ENCODE results near the gene OTOL1.
"Not testable (repeated sequence)": the region's sequence is repeated elsewhere in the genome, so short reads cannot be mapped to it uniquely, and the experiment has no call there.

OTOL1 gene

GRCh38 chr3:161496508-161496907, at the start of gene OTOL1:
OTOL1 (plus strand) TSS chr3:161496808; CDS start chr3:161496808, 0 bp downstream.
- no peak for DNase-seq

DNA sequence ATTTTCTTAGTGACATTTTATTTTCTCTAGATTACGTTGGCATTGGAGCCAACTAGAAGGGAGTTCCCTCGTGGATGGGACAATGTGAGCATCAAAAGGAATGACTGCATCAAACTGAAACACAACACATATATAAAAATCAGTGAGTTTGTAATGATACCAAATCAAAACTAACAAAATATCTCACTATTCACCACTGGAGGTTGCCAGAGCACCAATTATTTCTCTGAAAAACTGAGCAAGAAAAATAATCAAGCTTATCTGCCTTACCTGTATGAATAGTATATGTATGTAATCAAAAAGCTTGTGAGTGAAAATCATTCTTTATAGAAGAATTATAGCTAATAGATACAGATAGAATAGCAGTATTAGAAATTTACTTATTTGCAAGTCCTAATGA, 46.8 kb upstream of the OTOL1 start:
- no peak for DNase-seq

DNA sequence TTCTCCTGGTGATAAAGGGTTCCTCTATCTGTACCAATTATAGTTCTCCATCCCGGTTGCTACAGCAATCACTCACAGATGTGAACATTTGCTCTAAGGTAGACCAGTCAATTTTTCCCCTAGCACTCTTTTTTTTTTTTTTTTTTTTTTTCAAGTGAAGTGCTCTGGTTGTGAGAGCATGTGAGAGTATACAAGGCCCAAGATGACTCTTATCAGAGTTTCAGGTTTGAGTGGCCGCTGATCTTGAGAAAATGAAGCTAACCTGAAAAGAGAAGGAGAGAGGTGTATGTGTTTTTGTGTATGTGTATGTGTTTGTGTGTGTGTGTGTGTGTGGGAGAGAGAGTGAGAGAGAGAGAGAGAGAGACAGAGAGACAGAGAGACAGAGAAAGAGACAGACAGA, 44.4 kb upstream of the OTOL1 start:
- no peak for DNase-seq

DNA sequence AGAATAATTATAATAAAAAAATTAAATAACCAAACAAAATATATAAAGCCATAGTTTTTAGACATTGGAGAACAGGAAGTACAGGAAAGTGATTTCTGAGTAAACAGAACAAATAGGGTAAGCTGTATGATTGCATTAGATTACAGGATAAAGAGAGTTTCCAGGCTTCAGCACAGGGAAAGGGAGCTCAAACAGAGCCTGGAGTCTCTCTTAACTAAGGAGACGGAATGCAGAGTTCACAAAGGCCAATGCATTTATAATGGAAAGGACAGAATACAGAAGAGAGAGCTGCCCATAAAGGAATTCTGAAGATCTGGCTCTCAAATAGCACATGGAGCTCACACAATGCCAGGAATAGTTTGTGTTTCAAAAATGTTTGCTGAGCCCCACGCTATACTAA, 42.0 kb upstream of the OTOL1 start:
- DNase-seq: no peak

DNA sequence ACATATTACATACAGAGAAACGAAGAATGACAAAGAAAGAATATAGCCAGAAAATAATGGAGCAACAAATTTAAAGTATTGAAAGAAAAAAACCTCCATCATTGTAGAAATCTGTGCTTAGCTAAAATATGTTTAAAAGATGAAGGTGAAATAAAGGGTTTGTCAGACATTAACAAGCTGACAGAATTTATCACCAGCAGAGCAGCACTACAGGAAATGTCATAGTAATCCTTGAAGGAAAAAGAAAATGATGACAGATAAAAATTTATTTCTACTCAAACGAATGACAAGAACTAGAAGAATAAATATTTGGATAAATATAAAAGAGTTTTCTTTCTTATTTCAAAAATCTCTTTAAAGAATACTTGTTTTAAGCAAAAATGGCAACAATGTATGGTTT, 40.6 kb upstream of the OTOL1 start:
- no peak for DNase-seq

GRCh38 chr3:161462138-161462537, 34.5 kb upstream of the OTOL1 start:
- DNase-seq: no peak

GRCh38 chr3:161471211-161471610, 25.4 kb upstream of the OTOL1 start:
- no peak for DNase-seq

DNA sequence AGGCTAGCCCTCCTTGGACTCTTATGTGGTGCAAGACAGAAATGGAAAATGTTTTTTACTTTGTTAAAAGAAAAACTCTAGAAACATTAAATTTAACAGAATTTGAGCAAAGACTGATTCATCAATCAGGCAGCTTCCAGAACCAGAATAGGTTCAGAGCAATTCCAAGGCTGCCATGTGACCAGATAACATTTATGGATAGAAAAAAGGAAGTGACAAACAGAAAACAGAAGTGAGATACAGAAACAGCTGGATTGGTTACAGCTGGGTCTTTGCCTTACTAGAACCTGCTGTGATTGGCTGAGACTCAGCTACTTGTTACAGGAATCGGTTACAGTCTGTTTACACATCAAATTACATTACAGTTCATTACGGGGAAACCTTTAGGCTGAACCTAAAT, 22.5 kb upstream of the OTOL1 start:
- DNase-seq: no peak

DNA sequence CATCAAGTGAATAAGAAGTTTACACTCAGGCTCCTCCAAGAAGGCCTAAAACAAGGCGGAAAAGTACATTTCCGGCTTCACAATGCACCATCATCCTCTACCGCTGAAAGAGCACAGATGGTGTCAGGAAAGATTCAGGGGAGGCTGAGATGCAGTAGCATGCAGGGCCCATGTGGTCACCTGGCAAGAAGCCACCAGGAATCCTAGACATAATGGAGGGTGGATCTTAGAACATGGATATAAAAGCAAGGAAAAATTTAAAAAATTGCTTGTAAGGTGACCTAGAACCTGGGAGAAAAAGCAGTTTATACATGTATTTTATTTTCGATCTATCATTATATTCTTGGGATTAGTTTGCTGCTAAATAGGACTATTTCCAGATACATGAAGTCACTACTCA, 21.9 kb upstream of the OTOL1 start:
- DNase-seq: no peak

GRCh38 chr3:161475206-161475605, 21.4 kb upstream of the OTOL1 start:
- no peak for DNase-seq

- DNase-seq: no peak
These were observed 20.7 kb upstream of the OTOL1 start for GRCh38 chr3:161475905-161476304.

DNA sequence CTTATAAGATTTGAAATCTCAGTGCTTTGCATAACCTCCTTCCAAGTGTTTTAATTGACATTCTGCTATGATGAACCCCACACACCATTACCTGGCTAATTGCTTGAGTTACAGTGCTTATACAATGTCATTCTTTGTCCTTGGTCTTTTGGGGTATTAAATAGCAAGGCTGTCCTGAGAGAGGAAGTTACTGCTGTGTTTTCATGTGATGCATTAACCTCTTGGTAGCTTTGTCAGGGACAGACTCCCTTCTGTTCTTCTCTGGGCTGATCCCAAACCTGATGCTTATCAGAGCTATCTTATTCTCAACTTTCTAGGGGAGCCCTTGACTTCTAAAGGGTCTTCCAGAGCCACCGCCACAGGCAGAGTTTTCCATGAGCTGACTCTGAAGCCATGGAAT, 12.4 kb upstream of the OTOL1 start:
- no peak for DNase-seq

DNA sequence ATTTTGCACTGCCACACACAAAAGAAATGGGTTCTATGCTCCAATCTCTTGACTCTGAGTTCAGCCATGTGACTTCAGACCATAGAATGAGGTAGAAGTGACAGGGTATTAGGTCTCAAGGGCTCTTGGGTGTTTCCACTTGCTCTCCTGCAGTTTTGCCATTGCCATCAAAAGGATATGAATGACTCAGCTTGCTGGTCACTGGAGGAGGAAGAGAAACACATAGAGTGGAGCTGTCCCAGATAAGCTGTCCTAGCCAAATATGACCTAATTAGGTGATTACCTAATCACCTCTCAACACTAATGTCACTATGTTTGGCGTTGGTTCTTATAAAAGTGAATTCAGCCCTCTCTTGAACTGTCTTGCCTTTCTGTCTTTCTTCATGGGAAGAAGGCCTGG, 8.3 kb upstream of the OTOL1 start:
- DNase-seq: not testable (repeated sequence)

DNA sequence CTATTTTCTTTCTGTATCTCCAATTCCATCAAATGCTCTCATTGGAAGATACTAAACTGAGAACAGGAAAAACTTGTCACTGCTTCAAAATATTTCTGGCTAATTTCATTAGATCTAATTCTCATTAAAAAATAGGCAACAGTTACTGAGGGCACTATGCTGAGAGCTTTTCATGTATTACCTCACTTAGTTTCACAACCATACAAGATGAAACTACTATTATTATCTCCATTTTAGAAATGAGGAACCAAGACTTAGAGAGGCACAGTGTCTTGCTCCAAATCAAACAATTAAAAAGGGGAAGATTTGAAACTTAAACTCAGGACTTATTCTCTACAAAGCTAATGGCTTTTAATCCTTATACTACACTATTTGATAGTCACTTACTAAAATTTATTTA, 7.2 kb upstream of the OTOL1 start:
- DNase-seq: no peak

- DNase-seq: not testable (repeated sequence)
These were observed 5.8 kb upstream of the OTOL1 start for GRCh38 chr3:161490845-161491244.

DNA sequence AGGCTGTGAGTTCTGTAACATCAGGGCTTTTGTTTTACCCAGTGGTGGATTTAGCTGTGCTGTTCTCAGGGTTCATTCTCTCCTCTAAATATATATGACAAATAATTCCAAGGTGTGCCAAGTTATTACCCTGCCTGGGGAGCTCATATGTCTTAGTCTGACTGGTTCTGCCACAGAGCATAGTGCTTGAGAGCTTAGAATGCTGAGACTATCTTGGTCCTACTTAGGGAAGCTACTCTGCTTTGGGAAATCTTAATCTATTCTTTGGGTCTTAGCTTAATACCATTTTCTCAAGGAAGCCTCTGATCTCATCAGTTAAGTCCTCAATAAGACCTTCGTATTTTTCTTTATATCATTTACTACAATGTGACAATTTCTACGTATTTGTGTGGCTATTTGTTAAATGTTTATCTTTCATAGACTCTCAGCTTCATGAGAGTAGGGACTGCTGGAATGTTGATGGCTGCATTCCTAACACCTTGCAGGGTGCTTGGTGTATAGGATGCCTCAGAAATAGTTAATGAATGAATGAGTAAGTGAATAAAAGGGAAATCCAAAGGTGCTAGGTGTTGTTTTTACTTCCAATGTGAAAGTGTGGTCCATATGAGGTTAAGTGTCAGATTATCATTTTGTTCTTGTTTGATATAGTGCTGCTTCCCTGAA, 1.8 kb downstream of the OTOL1 start:
- no peak for DNase-seq

GRCh38 chr3:161500068-161500796, 3.6 kb downstream of the OTOL1 start:
- DNase-seq: no peak

DNA sequence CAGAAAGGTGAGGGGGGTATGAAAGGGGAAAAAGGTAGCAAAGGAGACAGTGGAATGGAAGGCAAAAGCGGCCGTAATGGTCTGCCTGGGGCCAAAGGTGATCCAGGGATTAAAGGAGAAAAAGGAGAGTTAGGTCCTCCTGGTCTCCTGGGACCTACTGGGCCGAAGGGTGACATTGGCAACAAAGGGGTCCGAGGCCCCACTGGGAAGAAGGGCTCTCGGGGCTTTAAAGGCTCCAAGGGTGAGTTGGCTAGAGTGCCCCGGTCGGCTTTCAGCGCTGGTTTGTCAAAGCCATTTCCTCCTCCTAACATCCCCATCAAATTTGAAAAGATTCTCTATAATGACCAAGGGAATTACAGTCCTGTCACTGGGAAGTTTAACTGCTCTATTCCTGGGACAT, 6.7 kb downstream of the OTOL1 start:
- no peak for DNase-seq

DNA sequence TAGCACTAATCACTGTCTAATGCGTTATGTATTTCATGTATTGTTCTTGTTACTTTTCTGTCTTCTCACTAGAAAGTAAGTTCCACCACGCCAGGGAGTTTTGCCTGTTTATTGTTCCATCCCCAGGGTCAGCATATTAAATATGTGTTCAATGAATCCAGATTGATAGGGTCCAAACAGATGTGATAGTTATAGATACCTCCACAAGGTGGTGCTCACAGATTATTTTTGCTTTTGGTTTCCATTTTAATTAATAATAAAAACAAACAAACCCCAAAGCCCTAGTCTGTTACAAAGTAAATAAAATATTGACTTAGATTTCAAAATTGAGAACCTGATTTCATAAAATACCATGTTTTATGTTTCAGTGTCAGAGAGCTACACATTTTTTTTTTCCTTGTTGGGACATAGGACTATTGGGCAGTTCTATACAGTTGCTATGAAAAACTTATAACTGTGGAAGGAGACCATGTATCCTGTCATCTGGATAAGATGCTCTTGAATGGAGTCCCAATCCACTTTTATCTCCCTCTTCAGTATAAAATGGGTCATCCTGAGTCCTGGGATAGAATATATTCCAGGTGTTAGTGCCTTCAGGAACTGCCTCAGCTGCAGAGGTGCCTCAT, 12.4 kb downstream of the OTOL1 start:
- peak; percentile 33 for DNase-seq

DNA sequence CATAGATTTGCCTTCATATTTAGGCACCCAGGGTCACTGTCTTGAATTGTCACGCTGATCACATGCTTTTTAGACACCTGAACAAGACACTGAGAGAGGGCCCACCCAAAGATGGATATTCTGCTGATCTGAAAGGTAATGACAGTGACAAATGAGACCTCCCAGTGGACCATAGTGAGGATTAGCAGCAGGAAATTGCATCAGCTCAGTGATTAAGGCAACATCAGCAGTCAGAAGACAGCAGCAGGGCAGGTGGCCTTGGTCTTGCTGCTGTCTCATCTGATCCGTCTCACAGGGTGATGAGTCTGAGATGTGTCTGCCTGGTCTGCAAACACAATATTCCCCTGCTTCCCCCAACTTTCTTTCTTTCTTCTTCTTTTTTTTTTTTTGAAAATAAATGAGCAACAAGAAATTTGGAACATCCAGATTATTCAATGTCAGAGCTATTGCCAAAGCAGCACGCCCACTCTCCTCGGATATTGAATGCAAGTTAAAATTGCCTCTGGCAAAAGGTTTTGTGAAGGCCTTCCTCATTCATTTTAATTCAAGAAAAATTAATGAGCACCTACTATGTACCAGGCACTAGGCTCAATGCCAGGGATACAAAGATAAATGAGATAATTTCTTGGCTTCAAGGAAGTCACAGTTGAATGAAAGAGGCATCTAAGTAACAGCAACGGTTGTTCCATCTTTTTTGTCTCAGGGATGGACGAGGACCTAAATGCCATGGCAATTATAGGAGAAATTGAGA, 14.1 kb downstream of the OTOL1 start:
- no peak for DNase-seq

- no peak for DNase-seq
These were observed 27.3 kb downstream of the OTOL1 start for GRCh38 chr3:161523916-161524315.

GRCh38 chr3:161531930-161532329, 35.3 kb downstream of the OTOL1 start:
- no peak for DNase-seq

- no peak for DNase-seq
These were observed 44.0 kb downstream of the OTOL1 start for GRCh38 chr3:161540594-161540993.

DNA sequence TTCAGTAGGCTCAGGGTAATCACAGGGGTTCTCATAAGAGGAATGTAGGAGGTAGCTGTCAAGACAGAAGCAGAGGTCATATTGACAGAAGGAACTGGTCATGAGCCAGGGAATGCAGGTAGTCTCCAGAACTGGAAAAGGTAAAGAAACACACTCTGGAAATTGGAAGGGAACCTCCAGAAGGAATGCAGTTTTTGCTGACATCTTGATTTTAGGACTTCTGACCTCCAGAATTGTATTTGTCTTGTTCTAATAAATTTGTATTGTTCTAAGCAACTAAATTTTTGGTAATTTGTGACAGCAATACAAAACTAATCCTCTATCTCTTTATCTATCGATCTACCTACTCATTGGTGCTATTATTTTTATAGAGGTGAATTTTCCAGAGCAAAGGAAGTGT, 49.2 kb downstream of the OTOL1 start:
- DNase-seq: no peak

Data from NCI-H1092 treated with DMSO at 0.1 percent for 48 hours (cell line).